Breast epithelium (tissue), 4 donors: Measurements from ENCODE around the gene SHISA6. TPM values are rescaled to one million over a fixed set of nuclear protein-coding genes. Genes with fewer than 3 reads are reported as not detected.
A peak's percentile ranks its signal among the peaks of the same experiment; 100 is the strongest.

Experiments
- DNase-seq, 2 donors: peaks; one replicate each; pipeline ENCODE4 v3.0.0-alpha.2; 2019; ENCODE audit warnings: low spot score in 2 of 2
- H3K27ac ChIP-seq, 2 donors: fragments of 200-600 bp; sonication (generic) in 1 of 2; one replicate each; pipeline ENCODE4 v1.5.1; 2016 to 2019; ENCODE audit warnings: mild to moderate bottlenecking in 1 of 2
- H3K27me3 ChIP-seq, 2 donors: fragments of 200-600 bp; sonication (generic) in 1 of 2; one replicate each; pipeline versions ENCODE4 v1.5.1 to v1.6.0; 2017 to 2019; ENCODE audit warnings: control low read depth in 1 of 2, mild to moderate bottlenecking in 1 of 2
- H3K36me3 ChIP-seq: fragments of 200-600 bp; one replicate; pipeline ENCODE4 v1.5.1; 2019
- H3K4me1 ChIP-seq, 2 donors: fragments of 200-600 bp; sonication (generic); one replicate each; pipeline ENCODE4 v1.5.1; 2016 to 2019; ENCODE audit warnings: control low read depth in 1 of 2
- H3K4me3 ChIP-seq, 3 donors: fragments of 200-600 bp; sonication (generic); 1 replicate in 2 of 3; 2 replicates in 1 of 3; pipeline ENCODE4 v1.5.1; 2016 to 2019; ENCODE audit warnings: mild to moderate bottlenecking in 3 of 3, moderate library complexity in 2 of 3
- H3K9me3 ChIP-seq, 2 donors: fragments of 200-600 bp; sonication (generic) in 1 of 2; one replicate each; pipeline ENCODE4 v1.5.1; 2016 to 2019; ENCODE audit warnings: control low read depth in 1 of 2
- POLR2A ChIP-seq: fragments of 450-650 bp; IDR thresholded peaks from one replicate; pipeline ENCODE4 v1.6.1; 2016; ENCODE audit warnings: antibody characterized with exemption, mild to moderate bottlenecking, moderate library complexity
- POLR2AphosphoS5 ChIP-seq, 3 donors: sonication (generic); formaldehyde crosslinking; IDR thresholded peaks; one replicate each; pipeline ENCODE4 v1.6.1; 2017; ENCODE audit warnings: antibody characterized with exemption in 3 of 3
- intact Hi-C: fragments of 100-400 bp; cut with DNase I; formaldehyde crosslinking; loops from one replicate; pipeline ENCODE4 v1.15.1; 2023; ENCODE audit warnings: low total_unique reads
- total RNA-seq, 3 donors: library from RNA; depleted of rRNA; stranded (reverse); fragments of >200 nt; gene quantifications; one replicate each; pipeline ENCODE4 v1.1.0, GENCODE V29; 2016
- TF ChIP-seq, protein P1 (sequence below), 3 donors: fragments of 450-650 bp; IDR thresholded peaks; one replicate each; pipeline ENCODE4 v1.5.1; 2016 to 2017; ENCODE audit warnings: antibody characterized with exemption in 3 of 3, mild to moderate bottlenecking in 3 of 3, moderate library complexity in 3 of 3

SHISA6 gene
- total RNA-seq, 3 donors from 2014 or later, result 0.44 to 5.3 (median 3.3) TPM

DNA sequence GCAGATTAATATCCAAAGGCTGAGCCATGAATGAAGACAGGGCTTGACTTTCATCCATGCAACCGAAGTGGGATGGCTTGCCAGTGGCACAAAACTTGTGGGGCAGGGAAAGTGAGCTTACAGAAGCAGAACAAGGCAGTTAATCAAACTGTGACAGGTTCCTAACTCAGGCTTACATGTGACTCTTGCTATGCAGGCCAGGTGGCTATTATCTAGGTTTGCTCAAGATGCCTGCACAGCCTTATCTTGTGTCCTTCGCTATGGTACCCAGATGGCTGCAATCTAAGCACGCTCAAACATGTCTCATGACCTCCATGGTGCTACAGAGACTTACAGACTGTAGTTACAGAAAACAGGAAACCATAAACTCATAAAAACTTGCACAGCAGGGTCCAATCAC, 348.7 kb downstream of the SHISA6 start:
- intact Hi-C loops, result no loop called here
- no peak for DNase-seq
- TF ChIP-seq POLR2AphosphoS5 (IDR thresholded peaks at IDR 0.05) (no peak), POLR2A (no peak)
- TF ChIP-seq, protein P1, sequence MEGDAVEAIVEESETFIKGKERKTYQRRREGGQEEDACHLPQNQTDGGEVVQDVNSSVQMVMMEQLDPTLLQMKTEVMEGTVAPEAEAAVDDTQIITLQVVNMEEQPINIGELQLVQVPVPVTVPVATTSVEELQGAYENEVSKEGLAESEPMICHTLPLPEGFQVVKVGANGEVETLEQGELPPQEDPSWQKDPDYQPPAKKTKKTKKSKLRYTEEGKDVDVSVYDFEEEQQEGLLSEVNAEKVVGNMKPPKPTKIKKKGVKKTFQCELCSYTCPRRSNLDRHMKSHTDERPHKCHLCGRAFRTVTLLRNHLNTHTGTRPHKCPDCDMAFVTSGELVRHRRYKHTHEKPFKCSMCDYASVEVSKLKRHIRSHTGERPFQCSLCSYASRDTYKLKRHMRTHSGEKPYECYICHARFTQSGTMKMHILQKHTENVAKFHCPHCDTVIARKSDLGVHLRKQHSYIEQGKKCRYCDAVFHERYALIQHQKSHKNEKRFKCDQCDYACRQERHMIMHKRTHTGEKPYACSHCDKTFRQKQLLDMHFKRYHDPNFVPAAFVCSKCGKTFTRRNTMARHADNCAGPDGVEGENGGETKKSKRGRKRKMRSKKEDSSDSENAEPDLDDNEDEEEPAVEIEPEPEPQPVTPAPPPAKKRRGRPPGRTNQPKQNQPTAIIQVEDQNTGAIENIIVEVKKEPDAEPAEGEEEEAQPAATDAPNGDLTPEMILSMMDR (IDR thresholded peaks at IDR 0.05), result no peak

DNA sequence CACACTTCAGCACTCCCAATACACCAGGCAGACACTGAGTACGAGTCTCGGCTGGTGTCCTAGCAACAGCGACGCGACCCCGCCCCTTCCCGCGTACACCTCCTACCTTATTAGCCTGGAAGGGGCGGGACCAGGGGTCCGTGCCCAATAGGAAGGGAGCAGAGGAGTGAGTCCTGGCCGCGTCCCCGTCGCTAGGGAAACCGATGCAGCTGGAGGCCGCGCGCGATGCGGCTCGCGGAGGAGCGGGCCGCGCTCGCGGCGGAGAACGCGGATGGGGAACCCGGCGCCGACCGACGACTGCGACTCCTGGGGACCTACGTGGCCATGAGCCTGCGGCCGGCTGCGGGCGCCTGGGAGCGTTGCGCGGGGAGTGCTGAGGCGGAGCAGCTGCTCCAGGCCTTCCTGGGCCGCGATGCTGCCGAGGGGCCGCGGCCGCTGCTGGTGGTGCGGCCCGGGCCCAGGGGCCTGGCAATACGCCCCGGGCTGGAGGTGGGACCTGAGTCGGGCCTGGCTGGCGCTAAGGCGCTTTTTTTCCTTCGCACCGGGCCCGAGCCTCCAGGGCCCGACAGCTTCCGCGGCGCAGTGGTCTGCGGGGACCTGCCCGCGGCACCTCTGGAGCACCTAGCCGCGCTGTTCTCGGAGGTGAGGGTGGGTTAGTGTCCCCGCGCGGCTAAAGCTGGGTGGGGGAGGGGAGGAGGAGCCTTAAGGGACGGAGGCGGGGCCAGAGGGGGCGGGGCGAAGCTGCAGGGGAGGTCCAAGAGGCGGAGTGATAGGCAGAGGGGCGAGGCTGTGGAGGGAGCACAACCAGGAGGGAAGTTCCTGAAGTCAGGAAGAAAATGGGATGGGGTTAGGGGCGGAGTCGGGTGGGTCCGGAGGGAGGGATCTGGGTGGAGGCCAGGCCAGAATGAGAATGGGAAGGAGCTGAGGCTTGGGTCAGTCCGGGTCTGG, 357.5 kb downstream of the SHISA6 start, which contains the start of gene DNAH9:
Gene DNAH9 (plus strand): TSS at position 197 of the 948 bp plus-strand sequence. CDS start 29 bp downstream, at position 226.
- DNase-seq, result peak; percentile 96 to 99
- intact Hi-C loops, result no loop called here
- no peaks in the 10 kb centered on the region for H3K4me1 ChIP-seq
- no peaks in the 10 kb centered on the region for H3K36me3 ChIP-seq
- H3K27ac ChIP-seq, result peak within 1 kb of the TSS; percentile 85 to 93
- TF ChIP-seq POLR2A, result no peak
- TF ChIP-seq POLR2AphosphoS5 (IDR thresholded peaks at IDR 0.05), result peak; percentile 16 to 80 (median 27)
- no peaks in the 10 kb centered on the region for H3K27me3 ChIP-seq
- peak within 1 kb of the TSS; percentile 49 to 77 (median 75) for H3K4me3 ChIP-seq
- H3K9me3 ChIP-seq, result no peaks in the 10 kb centered on the region

More for the DNA sequence above, 348.7 kb downstream of the SHISA6 start:
- H3K4me1 ChIP-seq, result no peaks in the 10 kb centered on the region
- no peaks in the 10 kb centered on the region for H3K9me3 ChIP-seq
- H3K27me3 ChIP-seq, result no peaks in the 10 kb centered on the region
- no peaks in the 10 kb centered on the region for H3K36me3 ChIP-seq
- H3K27ac ChIP-seq, result no peak overlapping the region
- no peak overlapping the region for H3K4me3 ChIP-seq

DNA sequence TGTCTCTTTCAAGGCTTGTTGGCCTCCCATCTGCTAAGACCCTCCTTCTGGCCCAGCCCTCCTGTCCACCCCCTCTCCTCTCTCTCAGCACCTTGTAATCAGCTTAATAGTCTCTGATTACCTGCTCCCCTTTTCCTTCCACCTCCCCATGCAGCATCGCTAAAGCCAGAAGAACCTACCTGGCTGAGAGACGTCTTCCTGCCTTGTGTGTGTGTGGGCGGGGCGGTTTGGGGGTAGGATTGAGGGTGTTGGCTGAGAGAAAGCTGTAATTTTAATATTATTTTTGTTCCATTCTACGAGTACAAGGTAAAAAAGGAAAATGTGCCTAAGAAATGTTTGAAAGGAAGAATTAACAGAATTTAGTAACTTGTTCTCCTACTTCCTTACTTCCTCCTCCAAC, 360.6 kb downstream of the SHISA6 start:
- DNase-seq, result no peak
- intact Hi-C loops, result no loop called here

DNA sequence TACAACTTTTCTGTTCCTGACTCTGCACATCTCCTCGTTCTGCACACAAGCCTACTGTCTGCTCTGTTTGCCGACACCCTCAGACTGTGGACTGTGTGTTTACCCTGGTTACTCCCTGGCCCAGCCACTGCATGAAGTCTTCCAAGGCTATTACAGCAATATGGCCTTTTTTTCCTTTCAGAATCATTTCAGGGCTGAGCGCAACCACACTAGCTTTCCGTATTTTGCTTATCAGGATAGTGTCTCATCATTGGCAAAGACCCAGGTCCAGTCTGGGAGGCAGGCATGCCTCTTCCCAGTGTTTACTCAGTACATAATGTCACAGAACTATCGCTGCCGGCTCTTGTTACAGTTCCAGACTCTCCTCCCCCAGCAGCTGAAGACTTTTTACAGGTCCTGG, 367.4 kb downstream of the SHISA6 start:
- Histone ChIP-seq H3K36me3 (no peaks in the 10 kb centered on the region), H3K4me3 (peak overlapping the region in 1 of 3 donors; percentile 27), H3K27me3 (no peaks in the 10 kb centered on the region), H3K9me3 (no peaks in the 10 kb centered on the region), H3K27ac (peak overlapping the region; percentile 3 to 56), H3K4me1 (no peaks in the 10 kb centered on the region)
- intact Hi-C loops, result no loop called here
- TF ChIP-seq POLR2A (no peak), POLR2AphosphoS5 (IDR thresholded peaks at IDR 0.05) (no peak)
- TF ChIP-seq, protein P1 (IDR thresholded peaks at IDR 0.05), result no peak
- peak in 1 of 2 donors; percentile 29 for DNase-seq

More for the DNA sequence above, 360.6 kb downstream of the SHISA6 start:
- TF ChIP-seq POLR2A (no peak), POLR2AphosphoS5 (IDR thresholded peaks at IDR 0.05) (no peak)
- TF ChIP-seq, protein P1 (IDR thresholded peaks at IDR 0.05), result no peak
- Histone ChIP-seq H3K27me3 (no peaks in the 10 kb centered on the region), H3K27ac (no peak overlapping the region), H3K4me1 (no peaks in the 10 kb centered on the region), H3K36me3 (no peaks in the 10 kb centered on the region), H3K4me3 (no peak overlapping the region), H3K9me3 (no peaks in the 10 kb centered on the region)

DNA sequence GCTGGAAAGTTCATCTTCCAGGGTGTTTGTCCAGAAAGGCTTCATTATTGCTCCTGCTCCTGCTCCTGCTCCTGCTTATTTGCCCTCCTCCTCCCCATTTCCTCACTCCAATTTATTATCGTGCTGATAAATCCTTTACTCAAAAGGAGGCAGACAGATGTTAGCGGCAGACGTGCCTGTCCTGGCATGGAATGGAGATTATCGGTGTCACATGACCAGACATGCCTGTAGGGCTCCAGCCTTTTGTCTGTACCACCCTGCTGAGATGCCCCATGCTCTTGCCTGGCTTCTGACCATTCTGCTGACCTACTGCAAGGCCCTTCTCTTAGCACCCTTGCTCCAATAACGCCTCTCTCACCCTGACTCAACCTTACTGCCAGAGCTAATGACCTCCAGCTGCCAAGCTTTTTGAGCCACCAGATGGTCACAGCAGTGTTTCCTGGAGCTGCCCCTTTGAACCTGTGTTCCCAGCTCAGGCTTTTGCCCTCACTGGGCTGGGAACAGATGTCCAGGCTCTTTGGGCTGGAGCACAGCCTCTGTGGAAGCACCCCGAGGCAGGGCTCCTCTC, 370.1 kb downstream of the SHISA6 start:
- DNase-seq, result no peak
- no peak overlapping the region for H3K4me3 ChIP-seq
- intact Hi-C loops, result no loop called here
- TF ChIP-seq POLR2A (no peak), POLR2AphosphoS5 (IDR thresholded peaks at IDR 0.05) (no peak)
- H3K4me1 ChIP-seq, result no peaks in the 10 kb centered on the region
- H3K27me3 ChIP-seq, result no peaks in the 10 kb centered on the region
- H3K36me3 ChIP-seq, result no peaks in the 10 kb centered on the region
- H3K27ac ChIP-seq, result no peak overlapping the region
- no peaks in the 10 kb centered on the region for H3K9me3 ChIP-seq

DNA sequence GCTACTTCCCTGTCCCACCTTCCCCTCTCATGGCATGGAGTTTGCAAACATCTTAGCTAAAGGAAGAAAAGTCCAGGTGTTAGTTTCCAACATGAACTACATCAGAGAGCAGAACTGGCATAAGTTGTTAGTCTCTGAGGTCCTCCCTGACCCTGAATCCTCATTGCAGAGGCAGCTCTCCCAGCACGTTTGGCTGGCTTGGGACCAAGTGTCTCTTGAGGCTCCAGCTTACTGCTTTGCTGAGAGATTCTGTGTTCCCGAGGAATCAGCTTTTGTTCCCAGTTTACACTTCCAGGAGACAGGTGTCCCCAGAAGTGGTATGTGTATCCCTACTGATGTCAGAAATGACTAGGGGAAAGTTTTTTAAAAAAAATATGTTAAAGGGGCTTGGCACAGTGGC, 371.9 kb downstream of the SHISA6 start:
- no peak for DNase-seq
- H3K4me3 ChIP-seq, result no peak overlapping the region
- intact Hi-C loops, result no loop called here

More for the DNA sequence above, 371.9 kb downstream of the SHISA6 start:
- Histone ChIP-seq H3K9me3 (no peaks in the 10 kb centered on the region), H3K36me3 (no peaks in the 10 kb centered on the region), H3K27ac (no peak overlapping the region), H3K4me1 (no peaks in the 10 kb centered on the region), H3K27me3 (no peaks in the 10 kb centered on the region)
- TF ChIP-seq POLR2A (no peak), POLR2AphosphoS5 (IDR thresholded peaks at IDR 0.05) (no peak)
- TF ChIP-seq, protein P1 (IDR thresholded peaks at IDR 0.05), result no peak
